Testis (tissue), 3 donors: Measurements from ENCODE around the gene SHB. TPM values are rescaled to one million over a fixed set of nuclear protein-coding genes. Genes with fewer than 3 reads are reported as not detected.
"Not testable (repeated sequence)": the region's sequence is repeated elsewhere in the genome, so short reads cannot be mapped to it uniquely, and the experiment has no call there.

ENCODE experiments used
- DNase-seq: peaks from one replicate; pipeline ENCODE4 v3.0.0-alpha.2; 2019
- H3K27ac ChIP-seq, 2 donors: fragments of 200-600 bp; sonication (generic); one replicate each; pipeline ENCODE4 v1.5.1; 2019
- H3K27me3 ChIP-seq: fragments of 200-600 bp; sonication (generic); one replicate; pipeline ENCODE4 v1.5.1; 2019
- H3K36me3 ChIP-seq: fragments of 200-600 bp; sonication (generic); one replicate; pipeline ENCODE4 v1.5.1; 2017; ENCODE audit warnings: low read depth; ENCODE audit errors: missing control alignments
- H3K4me1 ChIP-seq: fragments of 200-600 bp; sonication (generic); one replicate; pipeline ENCODE4 v1.5.1; 2019
- H3K4me3 ChIP-seq, 2 donors: fragments of 200-600 bp; sonication (generic); one replicate each; pipeline ENCODE4 v1.5.1; 2017 to 2019
- H3K9me3 ChIP-seq: fragments of 200-600 bp; sonication (generic); one replicate; pipeline ENCODE4 v1.5.1; 2017
- CTCF ChIP-seq, 3 experiments: fragments of 450-650 bp in 2 of 3; fragments of 200-600 bp in 1 of 3; sonication (generic) in 1 of 3; IDR thresholded peaks; one replicate each; pipeline ENCODE4 v1.5.1; 2016 to 2019; ENCODE audit warnings: antibody characterized with exemption in 3 of 3, mild to moderate bottlenecking in 2 of 3, moderate library complexity in 1 of 3
- POLR2A ChIP-seq: fragments of 450-650 bp; IDR thresholded peaks from one replicate; pipeline ENCODE4 v1.6.1; 2017; ENCODE audit warnings: antibody characterized with exemption, mild to moderate bottlenecking, moderate library complexity
- WGBS, 2 donors: methylation state at CpG; one replicate each; pipeline ENCODE4 v1.1.5; 2018; 5-methylcytosine and 5-hydroxymethylcytosine counted together
- intact Hi-C: fragments of 100-400 bp; cut with DNase I; formaldehyde crosslinking; loops from one replicate; pipeline ENCODE4 v1.15.1; 2023; ENCODE audit warnings: low total_unique reads
- polyA plus RNA-seq: library from polyadenylated mRNA; stranded (reverse); fragments of 350-450 nt; fragmentation: Illumina TruSeq; extraction: RNeasy Lipid Tissue Mini Kit (QIAGEN cat#74804); gene quantifications from one replicate; pipeline ENCODE4 v1.2.3, GENCODE V29; 2014; ENCODE audit warnings: low read depth, low replicate concordance; ENCODE audit not compliant: insufficient read depth
- total RNA-seq, 2 donors: library from RNA; depleted of rRNA; stranded (reverse); fragments of >200 nt; gene quantifications; one replicate each; pipeline ENCODE4 v1.2.3, GENCODE V29; 2016

The SHB gene
- total and polyA plus RNA-seq, 3 donors from 2014 or later: 8.6 to 22.3 (median 21.2) TPM

GRCh38 chr9:37899041-37899440 lies 170.0 kb downstream of the SHB start:
- WGBS, 2 donors: 88 to 92% methylated on average over 2 of the region's 2 CpGs
- no peak for DNase-seq
- TF ChIP-seq CTCF (IDR thresholded peaks at IDR 0.05) (no peak), POLR2A (no peak)
- Histone ChIP-seq H3K9me3 (no peaks in the 10 kb centered on the region), H3K27ac (no peak overlapping the region), H3K27me3 (no peaks in the 10 kb centered on the region), H3K4me3 (no peak overlapping the region), H3K36me3 (no peaks in the 10 kb centered on the region), H3K4me1 (no peaks in the 10 kb centered on the region)
- intact Hi-C loops: no loop called here

- intact Hi-C loops: no loop called here
- Histone ChIP-seq H3K9me3 (no peaks in the 10 kb centered on the region), H3K27me3 (no peaks in the 10 kb centered on the region), H3K27ac (no peak overlapping the region), H3K36me3 (no peaks in the 10 kb centered on the region), H3K4me3 (no peak overlapping the region), H3K4me1 (no peaks in the 10 kb centered on the region)
- TF ChIP-seq POLR2A: no peak
- no peak for TF ChIP-seq CTCF (IDR thresholded peaks at IDR 0.05)
- DNase-seq: no peak
- WGBS, 2 donors: 68 to 73% methylated on average over 2 of the region's 2 CpGs
Measured at GRCh38 chr9:37897665-37898064, 171.4 kb downstream of the SHB start.

GRCh38 chr9:37892063-37892462 lies 177.0 kb downstream of the SHB start:
- TF ChIP-seq CTCF (IDR thresholded peaks at IDR 0.05) (no peak), POLR2A (no peak)
- WGBS, 2 donors: 88 to 92% methylated on average over 8 of the region's 8 CpGs
- H3K27me3 ChIP-seq: no peaks in the 10 kb centered on the region
- DNase-seq: no peak
- H3K27ac ChIP-seq: no peak overlapping the region
- H3K9me3 ChIP-seq: no peaks in the 10 kb centered on the region
- no peak overlapping the region for H3K4me3 ChIP-seq
- intact Hi-C loops: no loop called here
- no peaks in the 10 kb centered on the region for H3K4me1 ChIP-seq
- H3K36me3 ChIP-seq: no peaks in the 10 kb centered on the region

- H3K9me3 ChIP-seq, H3K27ac ChIP-seq, H3K4me3 ChIP-seq, H3K36me3 ChIP-seq, intact Hi-C loops, H3K4me1 ChIP-seq, H3K27me3 ChIP-seq, DNase-seq: not testable (repeated sequence)
- WGBS, 2 donors: 94 to 97% methylated on average over 17 of the region's 17 CpGs
Measured at GRCh38 chr9:37891042-37891441, 178.0 kb downstream of the SHB start.

GRCh38 chr9:37889536-37889935 lies 179.5 kb downstream of the SHB start:
- Histone ChIP-seq H3K27ac (no peak overlapping the region), H3K4me1 (no peaks in the 10 kb centered on the region), H3K36me3 (no peaks in the 10 kb centered on the region), H3K9me3 (no peaks in the 10 kb centered on the region), H3K4me3 (no peak overlapping the region), H3K27me3 (no peaks in the 10 kb centered on the region)
- no peak for DNase-seq
- intact Hi-C loops: no loop called here
- TF ChIP-seq POLR2A (no peak), CTCF (IDR thresholded peaks at IDR 0.05) (no peak)

- WGBS, 2 donors: 94 to 96% methylated on average over 11 of the region's 11 CpGs
- H3K9me3 ChIP-seq, intact Hi-C loops, H3K4me1 ChIP-seq, H3K4me3 ChIP-seq, H3K27me3 ChIP-seq, H3K27ac ChIP-seq, H3K36me3 ChIP-seq, DNase-seq: not testable (repeated sequence)
Measured at GRCh38 chr9:37887977-37888583, 180.9 kb downstream of the SHB start.
